Activated CD8-positive, alpha-beta memory T cell treated with anti-CD3 and anti-CD28 coated beads for 48 hours (primary cell): ENCODE measurements around the gene ISCU.
"Not testable (repeated sequence)": the region's sequence is repeated elsewhere in the genome, so short reads cannot be mapped to it uniquely, and the experiment has no call there.

Source experiments
- DNase-seq, 3 experiments: peaks; one replicate each; pipeline ENCODE4 v3.0.0-alpha.2; 2020; ENCODE audit warnings: low read depth in 2 of 3, low spot score in 2 of 3

Gene ISCU

DNA sequence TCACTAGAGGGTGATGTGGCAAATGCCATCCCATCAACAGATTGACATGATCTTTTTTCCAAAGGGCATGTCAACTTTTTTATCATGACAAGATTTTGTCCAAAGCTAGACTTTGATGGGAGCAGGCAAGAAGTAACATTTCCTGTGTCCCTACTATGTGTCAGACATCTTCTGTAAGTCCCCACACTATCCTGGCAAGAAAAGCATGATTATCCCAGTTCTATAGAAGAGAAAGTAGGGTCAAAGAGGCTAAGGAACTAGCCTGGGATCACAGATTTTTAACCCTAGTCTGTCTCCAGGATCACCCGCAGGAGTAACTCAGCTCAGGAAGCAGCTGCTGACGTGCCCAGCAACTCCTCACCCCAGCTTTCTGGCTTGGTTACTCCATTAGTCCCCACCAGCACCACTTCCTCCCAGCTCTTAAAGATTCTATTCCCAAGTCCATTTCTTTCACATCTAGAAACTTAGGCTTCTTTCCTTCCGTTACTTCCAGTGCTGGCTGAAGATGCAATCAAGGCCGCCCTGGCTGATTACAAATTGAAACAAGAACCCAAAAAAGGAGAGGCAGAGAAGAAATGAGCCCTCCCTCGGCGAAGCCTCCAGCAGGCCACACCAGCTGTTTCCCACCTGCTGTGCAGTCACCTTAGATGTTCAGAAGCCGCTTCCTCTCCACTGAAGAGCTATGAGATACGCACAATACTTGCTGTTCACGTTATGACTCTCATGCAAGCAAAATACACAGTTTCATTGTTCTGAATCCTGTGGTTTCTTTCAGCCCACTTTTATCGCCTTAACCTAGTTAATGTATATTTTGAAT is 6.2 kb downstream of the ISCU start:
- no peak for DNase-seq

DNA sequence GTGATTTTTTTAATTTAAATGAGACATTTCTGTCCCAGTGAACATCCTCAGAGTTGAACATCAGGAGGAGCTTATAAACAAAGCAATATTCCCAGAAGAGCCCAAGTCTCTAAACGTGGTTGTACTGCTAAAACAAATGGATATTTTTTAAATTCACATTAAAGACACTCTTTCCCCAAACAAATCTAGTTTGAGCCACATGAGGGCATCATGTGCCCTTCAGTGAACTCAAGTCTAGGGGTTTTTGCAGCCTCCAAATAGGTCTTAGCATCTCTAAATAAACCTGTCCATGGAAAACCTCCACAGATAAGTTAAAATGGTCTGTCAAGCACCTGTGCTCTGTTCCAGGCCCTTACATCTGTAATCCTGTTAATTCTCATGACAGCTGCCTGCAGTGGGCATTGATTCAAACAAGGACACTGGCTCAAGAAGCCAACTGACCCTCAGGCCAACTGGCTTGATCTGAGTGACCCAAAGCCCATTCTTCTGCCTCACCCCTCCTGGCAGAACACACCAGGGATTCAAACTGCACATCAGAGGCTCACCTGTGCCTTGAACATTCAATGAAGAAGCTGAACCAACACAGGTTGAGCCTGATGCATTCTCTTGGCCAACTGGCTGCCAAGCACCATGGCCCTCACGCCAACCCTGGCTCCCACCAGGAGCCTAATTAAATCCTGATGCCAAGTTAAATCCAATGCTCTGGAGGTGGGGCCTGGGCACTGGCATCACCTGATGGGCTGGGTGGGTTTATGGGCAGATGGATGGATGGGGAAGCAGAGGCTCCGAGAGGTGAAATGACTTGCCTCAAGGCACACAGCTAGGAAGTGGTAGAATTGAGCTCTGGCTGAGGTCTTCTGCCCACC is 8.6 kb downstream of the ISCU start:
- no peak for DNase-seq

DNA sequence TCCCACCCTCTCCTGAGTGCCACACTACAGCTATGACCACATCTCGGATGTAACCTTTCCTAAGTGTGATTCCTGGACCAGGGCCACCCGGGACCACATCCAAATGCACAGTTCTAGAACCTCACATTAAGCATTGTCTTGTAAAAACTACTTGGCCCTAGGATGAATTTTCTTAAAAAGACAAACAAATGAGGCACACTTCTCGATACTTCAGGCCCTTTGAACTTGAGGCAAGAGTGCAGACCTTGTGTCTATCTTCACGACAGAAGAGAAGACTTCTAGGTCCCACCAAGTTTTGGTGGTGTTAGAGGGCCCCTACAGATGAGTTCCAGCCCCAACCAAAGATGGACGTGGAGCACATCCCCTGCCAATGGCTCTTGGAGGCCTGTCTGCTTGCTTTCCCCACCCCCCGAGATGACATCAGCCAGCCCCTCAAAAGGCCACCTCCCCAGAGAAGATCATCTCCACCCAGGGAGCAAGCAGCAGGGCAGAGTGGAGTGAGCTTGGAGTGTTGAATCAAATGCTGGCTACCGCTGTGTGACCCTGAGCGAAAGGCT is 9.3 kb downstream of the ISCU start:
- DNase-seq: no peak

DNA sequence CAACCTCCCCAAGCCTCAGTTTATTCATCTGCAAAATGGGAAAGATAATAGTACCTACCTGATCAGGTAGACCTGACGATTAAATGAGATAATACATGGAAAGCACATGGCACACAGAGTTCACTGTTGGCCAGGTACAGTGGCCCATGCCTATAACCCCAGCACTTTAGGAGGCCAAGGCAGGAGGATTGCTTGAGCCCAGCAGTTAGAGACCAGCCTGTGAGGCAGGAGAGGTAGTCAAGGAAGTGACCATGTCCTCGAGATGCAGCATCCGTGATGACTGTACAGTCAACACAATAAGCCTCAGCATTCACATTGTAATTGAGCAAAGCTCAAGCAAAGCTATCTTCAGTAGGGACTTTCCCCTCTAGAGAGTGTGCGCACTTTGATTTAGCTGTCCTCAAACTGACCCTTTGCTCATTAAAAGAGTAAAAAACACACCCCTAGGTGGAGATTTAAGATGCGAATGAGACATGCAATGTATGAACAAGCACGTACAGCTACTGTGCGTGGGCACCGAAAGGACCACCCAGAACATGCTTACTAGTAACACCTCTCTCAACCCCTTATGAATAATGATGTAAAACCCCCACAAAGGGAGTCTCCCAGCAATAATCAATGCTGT is 9.9 kb downstream of the ISCU start:
- DNase-seq: no peak

DNA sequence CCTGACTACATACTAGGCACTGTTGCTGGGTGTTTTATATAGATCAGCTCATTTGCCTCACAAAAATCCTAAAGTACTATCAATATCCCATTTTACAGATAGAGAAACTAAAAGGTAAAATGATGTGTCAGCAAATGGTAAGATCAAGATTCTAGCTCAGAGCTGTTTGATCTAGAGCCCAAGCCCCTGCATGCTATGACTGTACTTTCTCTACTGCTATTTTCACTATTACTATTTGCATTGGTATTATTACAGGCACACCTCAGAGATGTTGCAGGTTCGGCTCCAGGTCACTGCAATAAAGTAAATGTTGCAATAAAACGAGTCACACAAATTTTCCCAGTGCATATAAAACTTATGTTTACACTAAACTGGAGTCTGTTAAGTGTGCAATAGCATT is 10.9 kb downstream of the ISCU start:
- DNase-seq: no peak

DNA sequence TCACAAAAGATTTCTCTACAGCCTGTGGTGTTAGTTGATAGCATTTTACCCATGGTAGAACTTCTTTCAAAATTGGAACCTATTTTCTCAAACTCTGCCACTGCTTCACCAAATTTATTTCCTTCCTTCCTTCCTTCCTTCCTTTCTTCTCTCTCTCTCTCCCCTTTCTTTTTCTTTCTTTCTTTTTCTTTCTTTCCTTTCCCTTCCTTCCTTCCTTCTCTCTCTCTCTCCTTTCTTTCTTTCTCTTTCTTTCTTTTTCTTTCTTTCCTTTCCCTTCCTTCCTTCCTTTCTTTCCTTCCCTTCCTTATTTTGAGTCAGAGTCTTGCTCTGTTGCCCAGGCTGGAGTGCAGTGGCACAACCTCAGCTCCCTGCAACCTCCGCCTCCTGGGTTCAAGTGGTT is 11.9 kb downstream of the ISCU start:
- not testable (repeated sequence) for DNase-seq

DNA sequence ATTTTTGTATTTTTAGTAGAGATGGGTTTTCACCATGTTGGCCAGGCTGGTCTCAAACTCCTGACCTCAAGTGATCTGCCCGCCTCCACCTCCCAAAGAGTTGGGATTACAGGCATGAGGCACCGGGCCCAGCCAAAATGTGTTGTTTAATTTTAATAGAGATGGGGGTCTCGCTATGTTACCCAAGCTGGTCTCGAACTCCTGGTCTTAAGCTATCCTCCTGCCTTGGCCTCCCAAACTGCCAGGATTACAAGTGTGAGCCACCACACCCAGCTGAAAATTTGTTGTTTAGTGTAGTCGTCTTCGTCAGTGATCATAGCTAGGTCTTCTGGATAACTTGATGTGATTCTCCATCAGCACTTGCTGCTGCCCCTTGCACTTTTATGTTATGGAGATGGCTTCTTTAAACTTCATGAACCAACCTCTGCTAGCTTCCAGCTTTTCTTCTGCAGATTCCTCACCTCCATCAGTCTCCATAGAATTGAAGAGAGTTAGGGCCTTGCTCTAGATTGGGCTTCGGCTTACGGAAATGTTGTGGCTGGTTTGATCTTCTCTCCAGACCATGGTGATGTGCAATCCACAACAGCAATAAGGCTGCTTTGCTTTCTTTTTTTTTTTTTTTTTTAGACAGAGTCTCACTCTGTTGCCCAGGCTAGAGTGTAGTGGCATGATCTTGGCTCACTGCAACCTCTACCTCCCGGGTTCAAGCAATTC is 13.0 kb downstream of the ISCU start:
- DNase-seq: no peak

DNA sequence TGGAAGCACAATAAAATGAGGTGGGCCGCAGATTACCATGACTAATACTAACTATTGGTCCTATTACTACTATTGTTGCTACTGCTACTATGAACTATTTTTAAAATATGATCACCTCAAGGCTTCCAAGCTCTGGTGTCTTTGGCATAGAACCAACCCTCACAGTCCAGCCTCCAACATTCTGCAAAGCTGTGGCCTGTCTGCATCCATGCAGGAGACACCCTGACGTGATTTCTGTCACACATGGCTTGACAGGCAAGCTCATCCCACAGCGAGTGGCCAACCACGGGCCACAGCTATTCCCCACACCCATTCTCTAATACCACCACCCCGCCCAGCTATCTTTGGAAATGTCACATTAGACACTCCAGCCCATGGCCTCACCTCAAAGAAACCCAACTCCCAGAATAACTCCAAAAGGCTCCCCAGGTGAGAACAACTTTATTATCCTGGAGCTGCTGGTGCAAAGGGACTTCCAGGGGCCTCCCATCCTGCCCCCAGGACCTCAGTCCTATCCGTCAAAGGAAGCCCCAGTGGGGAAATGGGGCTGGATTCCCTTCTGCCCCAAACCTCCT is 14.4 kb downstream of the ISCU start:
- no peak for DNase-seq

DNA sequence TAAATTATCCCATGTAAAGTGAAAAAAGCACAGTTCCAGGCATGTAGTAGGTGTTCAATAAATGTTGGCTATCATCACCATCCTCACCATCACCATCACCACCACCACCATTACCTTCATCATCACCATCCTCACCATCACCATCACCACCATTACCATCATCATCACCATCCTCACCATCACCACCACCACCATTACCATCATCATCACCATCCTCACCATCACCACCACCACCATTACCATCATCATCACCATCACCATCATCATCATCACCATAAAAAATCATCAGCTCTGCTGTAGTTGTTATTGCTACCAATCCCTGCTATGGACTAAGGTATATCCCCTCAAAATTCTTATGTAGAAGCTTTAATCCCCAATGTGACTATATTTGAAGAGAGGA is 15.1 kb downstream of the ISCU start:
- DNase-seq: no peak

DNA sequence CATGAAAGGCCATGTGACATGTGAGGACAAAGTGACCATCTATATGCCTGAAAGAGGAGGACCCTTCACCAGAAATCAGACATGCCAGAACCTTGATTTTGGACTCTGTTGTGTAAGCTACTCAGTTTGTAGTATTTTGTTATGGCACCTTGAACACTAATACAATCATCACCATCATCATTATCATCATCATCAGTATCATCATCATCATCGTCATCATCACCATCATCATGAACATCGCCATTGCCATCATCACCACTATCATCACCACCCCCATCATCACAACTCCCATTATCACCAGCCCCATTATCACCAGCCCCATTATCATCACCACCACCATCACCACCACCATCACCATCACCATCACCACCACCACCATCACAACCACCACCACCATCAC is 15.9 kb downstream of the ISCU start:
- no peak for DNase-seq

DNA sequence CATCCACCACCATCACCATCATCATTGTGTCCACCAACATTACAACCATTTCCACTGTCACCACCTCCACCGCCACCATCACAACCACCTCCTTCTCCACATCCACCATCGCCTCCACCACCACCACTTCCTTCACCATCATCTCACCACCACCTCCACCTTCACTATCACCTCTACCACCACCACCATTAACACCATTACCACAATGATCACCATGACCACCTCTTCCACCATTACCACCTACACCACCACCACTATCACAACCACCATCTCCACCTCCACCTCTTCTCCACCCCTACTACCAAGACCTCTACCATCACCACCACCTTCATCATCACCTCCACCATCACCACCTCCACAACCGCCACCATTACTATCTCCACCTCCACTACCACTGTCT is 16.4 kb downstream of the ISCU start:
- no peak for DNase-seq

DNA sequence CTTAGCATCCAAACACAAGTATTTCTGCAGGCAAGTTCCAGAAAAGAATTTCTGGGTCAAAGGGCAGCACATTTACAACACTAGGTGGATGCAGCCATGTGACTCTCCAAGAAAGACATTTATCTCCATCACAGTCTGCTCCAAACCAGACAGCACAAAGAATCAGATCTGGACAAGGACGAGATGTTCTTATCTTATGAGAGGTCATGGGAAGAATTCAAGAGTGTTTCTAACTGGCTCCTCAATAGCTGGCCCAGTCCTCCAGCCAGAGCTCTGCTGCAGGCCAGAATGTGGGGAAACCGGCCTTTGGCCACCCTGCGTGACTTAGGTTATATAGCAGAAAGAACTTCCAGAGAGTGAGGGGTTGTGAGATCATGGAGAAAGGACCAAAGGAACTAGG is 18.1 kb downstream of the ISCU start:
- DNase-seq: no peak

DNA sequence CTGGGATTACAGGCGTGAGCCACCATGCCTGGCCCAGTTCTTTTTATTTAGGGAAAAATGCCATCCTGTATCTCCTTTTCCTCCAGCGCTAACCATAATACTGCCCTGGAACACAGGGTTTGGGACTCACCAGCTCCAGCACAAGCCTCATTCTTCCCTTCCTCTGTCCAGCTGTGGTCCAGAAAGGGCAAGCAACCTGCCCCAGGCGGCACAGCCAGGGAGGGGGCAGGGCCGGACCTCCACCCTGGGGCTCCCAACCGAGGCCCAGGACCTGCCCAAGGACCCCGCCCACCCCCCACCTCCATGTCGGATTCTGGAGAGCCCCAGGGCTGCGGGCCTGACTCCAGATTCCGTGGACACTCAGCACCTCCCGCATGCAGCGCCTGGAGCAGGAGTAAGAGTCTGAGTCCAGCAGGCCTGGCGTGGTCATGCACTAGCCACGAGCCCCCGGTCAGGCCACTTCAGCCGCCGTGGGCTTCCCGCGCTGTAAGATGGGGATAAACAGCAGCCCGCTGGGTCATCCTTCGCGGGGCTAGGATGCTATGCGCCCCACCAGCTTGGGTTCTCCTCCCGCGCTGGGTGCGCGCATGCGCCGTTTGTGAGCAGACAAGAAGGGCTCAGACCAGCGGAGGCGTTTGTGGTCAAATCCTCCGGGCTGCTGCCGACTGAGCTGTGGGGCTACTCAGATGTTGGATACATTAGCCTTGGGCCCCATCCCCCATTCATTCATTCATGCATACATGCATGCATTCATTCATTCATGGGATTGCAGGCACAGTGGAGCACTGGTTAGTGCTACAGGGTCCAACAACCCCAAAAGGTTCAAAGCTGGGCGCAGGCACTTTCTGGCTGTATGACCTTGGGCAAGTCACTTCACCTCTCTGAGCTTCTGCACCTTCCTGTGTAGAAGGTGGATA is 19.2 kb downstream of the ISCU start:
- no peak for DNase-seq

DNA sequence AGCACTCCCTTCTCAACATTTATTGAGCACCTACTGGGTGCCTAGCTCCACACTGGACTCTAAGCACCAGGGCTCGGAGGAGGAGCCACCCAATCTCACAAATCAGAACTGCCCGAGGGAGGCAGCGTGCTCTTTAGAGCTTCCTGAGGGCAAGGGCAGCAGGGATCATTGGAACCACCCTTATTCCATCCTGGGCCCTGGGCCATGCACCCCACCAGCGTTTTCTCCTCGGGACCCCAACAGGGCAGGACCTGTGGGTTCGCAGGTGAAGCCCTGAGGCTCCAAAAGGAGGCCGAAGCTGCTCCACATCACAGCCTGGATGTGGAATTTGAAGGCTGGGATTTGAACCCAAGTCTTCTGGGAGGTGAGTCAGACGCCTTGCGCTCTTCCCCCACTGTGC is 20.1 kb downstream of the ISCU start:
- DNase-seq: no peak

DNA sequence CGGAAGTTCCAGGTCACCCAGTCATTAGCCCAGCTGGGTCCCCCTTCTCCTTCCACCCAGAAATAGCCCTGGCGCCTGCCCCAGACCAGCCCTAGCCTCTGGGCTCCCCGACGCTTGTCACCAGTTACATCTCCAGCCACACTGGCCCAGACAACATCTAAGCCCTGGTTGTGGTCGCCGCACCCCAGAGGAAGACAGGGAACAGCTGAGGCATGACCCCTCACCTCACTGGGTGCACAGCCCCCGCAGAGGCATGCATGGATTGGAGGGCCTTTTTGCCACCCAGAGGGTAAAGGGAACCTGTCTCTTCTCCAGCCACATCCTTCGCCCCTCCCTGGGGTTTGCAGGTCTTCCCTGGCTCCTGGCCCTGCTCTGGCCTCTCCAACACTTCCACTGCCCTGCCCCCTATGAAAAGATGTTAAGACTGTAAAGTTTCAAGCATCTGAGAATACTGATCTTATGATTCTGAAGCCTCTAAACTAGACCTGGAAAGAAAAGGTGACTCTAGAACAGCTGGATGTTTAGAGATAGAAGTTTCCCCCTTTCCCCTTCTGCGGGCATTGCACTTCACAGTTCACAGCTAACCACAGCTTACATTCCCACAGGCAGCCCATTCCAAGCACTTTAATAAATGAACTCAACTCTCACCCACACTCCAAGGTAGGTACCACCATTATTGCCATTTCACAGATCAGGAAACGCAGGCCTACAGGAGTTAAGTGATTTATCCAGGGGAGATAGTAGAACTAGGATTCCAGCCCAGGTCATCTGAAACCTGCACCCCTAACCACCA is 20.8 kb downstream of the ISCU start:
- no peak for DNase-seq

DNA sequence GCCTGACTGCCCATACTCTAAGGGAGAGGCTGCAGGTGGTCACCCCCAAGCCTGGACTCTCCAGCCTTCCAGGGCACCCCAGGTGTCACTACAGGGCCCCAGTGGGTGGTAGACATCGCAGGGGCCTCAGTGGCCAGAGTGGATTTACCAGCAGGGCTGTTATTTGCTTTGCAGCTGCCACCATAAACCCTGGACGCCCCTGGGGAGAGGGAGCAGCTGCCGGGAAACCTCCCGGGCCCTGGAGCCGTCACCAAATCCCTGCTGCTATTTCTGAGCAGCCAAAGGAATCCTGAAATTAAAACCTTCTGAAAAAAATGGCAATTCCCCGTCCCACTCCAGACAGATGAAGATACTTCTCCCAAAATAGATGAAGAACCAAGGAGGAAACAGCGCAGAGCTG is 21.6 kb downstream of the ISCU start:
- DNase-seq: no peak

DNA sequence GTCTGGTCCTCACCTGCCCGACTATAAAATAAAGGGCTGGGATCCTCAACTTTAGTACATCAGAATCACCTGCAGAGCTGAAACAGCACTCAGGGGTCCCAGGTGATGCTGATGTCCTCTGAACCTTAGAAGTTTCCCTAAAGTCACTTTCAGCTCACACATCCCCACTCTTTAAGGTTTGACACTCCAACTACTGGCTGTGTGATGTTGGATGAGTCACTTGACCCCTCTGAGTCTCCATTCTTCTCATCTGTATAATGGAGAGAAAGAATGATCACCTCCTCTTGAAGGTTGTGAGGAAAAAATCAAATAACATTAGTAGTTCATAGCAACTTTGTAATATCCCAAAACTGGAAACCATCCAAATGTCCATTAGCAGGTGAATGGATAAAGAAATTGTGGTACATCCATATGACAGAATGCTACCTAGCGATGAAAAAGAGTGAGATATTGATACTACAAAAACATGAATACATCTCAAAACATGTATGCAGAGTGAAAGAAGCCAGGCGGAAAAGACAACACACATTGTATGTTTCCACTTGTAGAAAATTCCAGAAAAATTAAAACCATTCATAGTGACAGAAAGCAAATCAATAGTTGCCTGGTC is 22.2 kb downstream of the ISCU start:
- no peak for DNase-seq

DNA sequence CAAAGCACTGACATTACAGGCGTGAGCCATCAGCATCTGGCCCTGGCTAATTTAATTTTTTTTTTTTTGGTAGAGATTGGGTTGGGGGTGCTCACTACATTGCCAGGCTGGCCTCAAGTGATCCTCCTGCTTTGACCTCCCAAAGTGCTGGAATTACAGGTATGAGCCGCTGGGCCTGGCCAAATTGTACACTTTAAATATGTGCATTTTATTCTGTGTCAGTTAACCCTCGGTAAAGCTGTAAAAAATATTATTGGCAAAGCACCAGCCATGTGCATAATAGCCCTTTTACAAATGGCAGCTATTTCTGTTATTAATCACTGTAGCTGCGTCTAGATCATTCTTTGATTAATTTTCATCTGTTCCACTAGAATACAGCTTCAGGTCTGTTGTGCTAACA is 23.5 kb downstream of the ISCU start:
- no peak for DNase-seq
